Activated naive CD4-positive, alpha-beta T cell treated with anti-CD3 and anti-CD28 coated beads, Interleukin-2, amount 50 U/mL, for 24 hours (primary cell): ENCODE measurements around the gene IGFBP6.

Experiments
- H3K27ac Mint-ChIP-seq: one replicate; pipeline ENCODE4 v1.8.0; 2021; ENCODE audit warnings: mild to moderate bottlenecking, mixed read lengths
- H3K27me3 Mint-ChIP-seq: one replicate; pipeline ENCODE4 v1.8.0; 2021; ENCODE audit warnings: mixed read lengths
- H3K36me3 Mint-ChIP-seq: one replicate; pipeline ENCODE4 v1.8.0; 2021; ENCODE audit warnings: mixed read lengths
- H3K4me1 Mint-ChIP-seq: one replicate; pipeline ENCODE4 v1.8.0; 2021; ENCODE audit warnings: mixed read lengths
- H3K4me3 Mint-ChIP-seq: one replicate; pipeline ENCODE4 v1.8.0; 2021; ENCODE audit warnings: mild to moderate bottlenecking, mixed read lengths
- H3K9me3 Mint-ChIP-seq: one replicate; pipeline ENCODE4 v1.8.0; 2021; ENCODE audit warnings: mixed read lengths

The IGFBP6 gene

DNA sequence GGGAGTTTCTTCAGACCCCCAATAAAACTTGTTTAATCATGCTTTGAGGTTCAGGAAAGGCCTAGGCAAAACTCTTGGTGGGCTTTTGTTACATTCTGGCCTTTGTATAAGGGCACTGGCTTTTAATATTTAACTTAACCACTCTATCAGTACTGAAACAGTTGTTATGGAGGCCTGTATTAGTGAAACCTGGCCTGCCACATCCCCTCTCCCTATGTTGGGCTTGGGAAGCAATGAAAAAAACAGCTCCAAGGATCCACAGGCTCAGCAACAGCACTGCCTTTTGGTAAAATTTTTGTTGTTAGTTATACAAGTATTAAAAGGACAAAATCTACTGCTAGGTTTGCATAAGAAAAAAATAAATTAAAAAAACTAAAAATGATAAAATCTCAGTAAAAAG, 16.5 kb downstream of the IGFBP6 start:
- H3K4me1 Mint-ChIP-seq, result no peaks in the 10 kb centered on the region
- H3K27me3 Mint-ChIP-seq, result no peaks in the 10 kb centered on the region
- no peak overlapping the region for H3K4me3 Mint-ChIP-seq
- H3K36me3 Mint-ChIP-seq, result no peaks in the 10 kb centered on the region
- H3K9me3 Mint-ChIP-seq, result no peaks in the 10 kb centered on the region
- no peak overlapping the region for H3K27ac Mint-ChIP-seq

DNA sequence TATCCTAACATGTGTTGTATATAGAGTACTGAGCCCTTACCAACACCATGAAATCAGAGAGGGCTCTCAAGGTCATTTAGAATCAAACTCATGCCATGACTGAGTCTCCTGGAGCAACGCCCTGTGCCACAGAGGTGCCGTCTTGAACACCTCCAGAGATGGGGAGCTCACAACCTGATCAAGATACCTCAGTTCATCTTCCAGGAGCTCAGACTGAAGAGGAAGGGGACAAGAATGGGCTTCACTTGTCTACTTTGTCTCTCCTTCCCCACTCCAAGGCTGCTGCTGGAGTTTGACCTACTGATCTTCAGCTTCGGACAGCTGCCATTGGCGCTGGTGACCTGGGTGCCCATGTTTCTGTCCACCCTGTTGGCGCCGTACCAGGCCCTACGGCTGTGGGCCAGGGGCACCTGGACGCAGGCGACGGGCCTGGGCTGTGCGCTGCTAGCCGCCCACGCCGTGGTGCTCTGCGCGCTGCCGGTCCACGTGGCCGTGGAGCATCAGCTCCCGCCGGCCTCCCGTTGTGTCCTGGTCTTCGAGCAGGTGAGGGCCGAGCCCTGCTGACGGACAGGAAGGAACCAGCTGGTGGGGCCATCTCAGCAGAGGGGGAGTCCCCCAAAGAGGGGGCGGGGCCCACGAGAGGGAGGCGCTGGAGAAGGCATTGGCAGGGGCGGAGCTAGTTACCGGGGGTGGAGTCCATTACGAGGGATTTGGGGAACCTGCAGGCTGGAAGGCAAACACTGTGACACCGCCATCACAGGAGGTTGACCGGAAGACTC, 17.8 kb downstream of the IGFBP6 start:
- H3K36me3 Mint-ChIP-seq, result no peaks in the 10 kb centered on the region
- H3K27ac Mint-ChIP-seq, result no peak overlapping the region
- no peaks in the 10 kb centered on the region for H3K9me3 Mint-ChIP-seq
- no peaks in the 10 kb centered on the region for H3K27me3 Mint-ChIP-seq
- H3K4me3 Mint-ChIP-seq, result no peak overlapping the region
- no peaks in the 10 kb centered on the region for H3K4me1 Mint-ChIP-seq

DNA sequence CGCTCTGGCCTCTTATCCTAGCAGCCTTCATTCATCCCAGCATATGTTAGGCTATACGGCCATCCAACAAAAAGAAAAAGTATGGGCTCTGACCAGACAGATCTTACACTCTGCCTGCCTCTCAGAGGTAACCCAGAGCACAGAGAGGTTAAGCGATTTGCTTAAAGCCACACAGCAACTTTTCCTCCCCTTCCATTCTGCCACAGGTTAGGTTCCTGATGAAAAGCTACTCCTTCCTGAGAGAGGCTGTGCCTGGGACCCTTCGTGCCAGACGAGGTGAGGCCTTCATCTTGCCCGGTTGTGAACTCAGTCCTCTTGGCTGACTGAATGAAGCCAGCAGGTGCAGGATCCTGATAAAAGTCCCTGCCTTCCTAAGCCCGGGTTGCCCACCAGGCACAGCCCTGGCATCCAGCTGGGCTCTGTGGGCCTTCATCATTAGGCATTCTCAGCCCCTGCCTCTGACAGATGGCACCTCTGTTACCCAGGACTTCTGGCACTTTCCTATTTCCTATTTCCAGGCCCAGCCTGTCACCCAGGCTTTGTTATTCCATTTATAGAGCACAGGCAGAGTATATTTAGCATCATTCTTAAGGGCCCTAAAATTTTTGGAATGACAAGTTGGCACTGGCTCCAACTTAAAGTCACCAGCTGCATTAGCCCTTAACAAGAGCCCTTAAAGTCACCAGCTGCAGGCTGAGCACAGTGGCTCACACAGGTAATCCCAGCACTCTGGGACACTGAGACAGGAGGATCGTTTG, 18.6 kb downstream of the IGFBP6 start:
- Mint-ChIP-seq H3K9me3 (no peaks in the 10 kb centered on the region), H3K36me3 (no peaks in the 10 kb centered on the region), H3K27me3 (no peaks in the 10 kb centered on the region), H3K4me1 (no peaks in the 10 kb centered on the region), H3K27ac (no peak overlapping the region), H3K4me3 (no peak overlapping the region)

DNA sequence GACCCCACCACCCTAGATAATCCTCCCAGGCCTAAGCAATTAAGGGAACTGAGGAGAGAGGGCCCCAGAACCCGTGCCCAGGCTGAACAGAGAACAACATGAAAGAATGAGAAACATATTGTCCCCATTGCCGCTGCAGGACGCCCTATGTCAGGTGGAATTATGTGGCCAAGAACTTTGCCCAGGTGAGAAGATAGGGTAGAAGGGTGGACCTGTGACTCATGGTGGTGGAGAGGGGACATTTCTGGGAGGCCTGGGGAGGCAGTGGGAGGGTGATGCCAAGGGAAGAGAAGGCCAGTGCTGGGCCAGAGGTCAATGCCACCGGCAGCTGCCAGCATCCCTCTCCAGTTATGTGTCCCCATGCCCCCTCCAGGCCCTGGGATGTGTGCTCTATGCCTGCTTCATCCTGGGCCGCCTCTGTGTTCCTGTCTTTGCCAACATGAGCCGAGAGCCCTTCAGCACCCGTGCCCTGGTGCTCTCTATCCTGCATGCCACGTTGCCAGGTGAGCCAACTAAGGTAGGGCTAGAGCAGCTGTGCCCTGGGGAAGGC, 21.4 kb downstream of the IGFBP6 start:
- Mint-ChIP-seq H3K36me3 (no peaks in the 10 kb centered on the region), H3K9me3 (no peaks in the 10 kb centered on the region), H3K27me3 (no peaks in the 10 kb centered on the region), H3K4me3 (no peak overlapping the region), H3K4me1 (no peaks in the 10 kb centered on the region), H3K27ac (no peak overlapping the region)

DNA sequence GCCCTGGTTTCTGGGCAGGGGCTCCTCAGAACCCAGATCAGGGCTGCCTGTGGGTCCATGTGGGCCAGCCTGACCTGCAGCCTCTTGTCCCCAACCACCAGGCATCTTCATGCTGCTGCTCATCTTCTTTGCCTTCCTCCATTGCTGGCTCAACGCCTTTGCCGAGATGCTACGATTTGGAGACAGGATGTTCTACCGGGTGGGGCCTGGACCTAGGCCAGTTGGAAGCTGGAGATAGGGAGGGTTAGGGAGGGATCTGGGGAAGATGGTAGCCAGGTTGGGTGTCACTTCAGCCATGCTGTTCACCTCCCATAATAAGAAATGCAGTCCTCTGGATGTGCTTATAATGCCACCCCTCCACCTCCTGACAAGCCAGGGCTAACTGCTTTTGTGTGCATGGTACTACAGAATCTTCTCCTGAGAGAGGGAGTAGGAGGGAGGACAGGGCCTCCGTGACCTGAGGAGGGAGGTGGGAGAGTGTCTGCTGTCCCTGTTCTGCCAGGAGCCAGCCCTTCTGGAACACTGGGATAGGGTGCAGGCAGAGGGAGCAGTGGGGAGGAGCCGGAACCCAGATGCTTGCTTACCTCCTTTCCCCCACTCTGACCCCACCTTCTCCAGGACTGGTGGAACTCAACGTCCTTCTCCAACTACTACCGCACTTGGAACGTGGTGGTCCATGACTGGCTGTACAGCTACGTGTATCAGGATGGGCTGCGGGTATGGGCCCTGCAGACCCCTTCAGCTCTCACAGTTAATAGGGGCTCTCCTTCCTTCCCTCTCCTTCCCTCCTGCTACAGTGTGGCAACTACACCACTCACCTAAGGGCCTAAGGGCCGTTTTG, 23.4 kb downstream of the IGFBP6 start:
- Mint-ChIP-seq H3K4me3 (no peak overlapping the region), H3K27ac (no peak overlapping the region), H3K36me3 (no peaks in the 10 kb centered on the region), H3K9me3 (no peaks in the 10 kb centered on the region), H3K4me1 (no peaks in the 10 kb centered on the region), H3K27me3 (no peaks in the 10 kb centered on the region)

DNA sequence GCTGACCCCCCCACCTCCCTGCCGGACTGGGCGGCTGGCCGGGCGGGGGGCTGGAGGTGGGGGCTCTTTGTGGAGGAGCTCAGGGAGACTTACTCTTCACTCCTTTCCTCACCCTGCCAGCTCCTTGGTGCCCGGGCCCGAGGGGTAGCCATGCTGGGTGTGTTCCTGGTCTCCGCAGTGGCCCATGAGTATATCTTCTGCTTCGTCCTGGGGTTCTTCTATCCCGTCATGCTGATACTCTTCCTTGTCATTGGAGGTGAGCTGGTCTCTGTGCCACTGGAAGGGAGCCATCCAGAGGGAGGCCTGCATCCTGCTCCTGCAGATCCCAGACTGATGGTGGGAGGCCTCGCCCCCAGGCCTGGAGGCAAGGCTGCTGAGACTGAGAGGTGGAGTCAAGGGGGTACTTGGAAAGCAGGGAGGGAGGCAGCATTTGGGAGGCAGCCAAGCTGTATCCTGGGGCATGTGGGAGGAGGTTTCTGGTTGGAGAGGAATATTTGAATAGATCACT, 25.5 kb downstream of the IGFBP6 start:
- peaks cover 4% of the 10 kb centered on the region for H3K4me1 Mint-ChIP-seq

DNA sequence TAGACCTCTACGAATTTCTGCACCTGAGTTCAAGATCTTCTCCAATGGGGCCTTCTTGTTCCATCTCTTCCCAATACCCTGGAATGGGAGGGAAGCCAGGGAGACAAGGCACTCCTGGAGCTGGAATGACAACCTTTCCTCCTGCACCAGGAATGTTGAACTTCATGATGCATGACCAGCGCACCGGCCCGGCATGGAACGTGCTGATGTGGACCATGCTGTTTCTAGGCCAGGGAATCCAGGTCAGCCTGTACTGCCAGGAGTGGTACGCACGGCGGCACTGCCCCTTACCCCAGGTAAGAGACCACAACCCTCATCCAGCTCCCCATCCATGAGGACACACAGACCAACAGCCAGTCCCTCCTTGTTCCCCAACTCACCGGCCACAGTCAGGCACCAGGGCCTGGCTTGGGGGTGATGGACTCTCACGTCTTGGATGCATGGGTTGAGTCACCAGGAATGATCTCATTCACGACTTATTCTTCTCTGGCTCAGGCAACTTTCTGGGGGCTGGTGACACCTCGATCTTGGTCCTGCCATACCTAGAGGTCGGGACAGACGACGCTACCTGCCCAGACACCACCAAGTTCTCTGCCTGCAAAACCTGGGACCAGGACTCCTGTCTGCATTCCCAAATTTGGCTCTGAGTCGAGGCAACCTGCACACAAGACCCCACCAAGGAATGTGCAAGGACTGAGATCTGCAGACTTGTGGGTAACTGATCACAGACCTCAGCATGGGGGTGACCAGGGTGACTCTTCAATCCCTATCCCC, 26.3 kb downstream of the IGFBP6 start:
- no peak overlapping the region for H3K4me3 Mint-ChIP-seq
- peaks cover 2% of the 10 kb centered on the region for H3K27me3 Mint-ChIP-seq
- no peak overlapping the region for H3K27ac Mint-ChIP-seq

More for the DNA sequence above, 25.5 kb downstream of the IGFBP6 start:
- H3K9me3 Mint-ChIP-seq, result no peaks in the 10 kb centered on the region
- H3K27me3 Mint-ChIP-seq, result peaks cover 2% of the 10 kb centered on the region
- H3K4me3 Mint-ChIP-seq, result no peak overlapping the region
- no peak overlapping the region for H3K27ac Mint-ChIP-seq
- no peaks in the 10 kb centered on the region for H3K36me3 Mint-ChIP-seq

DNA sequence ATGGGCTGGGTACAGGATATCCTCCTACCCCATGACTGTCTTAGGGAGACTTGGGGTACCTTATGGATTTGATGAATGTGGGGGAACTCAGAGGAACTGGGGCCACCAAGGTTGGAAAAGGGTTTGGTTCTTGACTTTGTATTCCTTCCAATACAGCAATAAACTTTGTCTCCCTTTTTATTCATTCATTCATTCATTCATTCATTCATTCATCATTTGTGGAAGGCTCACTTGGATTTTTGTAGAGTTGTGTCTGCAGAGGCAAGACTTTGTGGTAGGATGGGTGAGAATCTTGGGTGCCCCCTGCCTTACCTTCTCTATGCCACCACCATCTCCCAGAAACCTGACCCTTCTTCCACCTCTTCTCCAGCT, 26.9 kb downstream of the IGFBP6 start:
- Mint-ChIP-seq H3K4me1 (peaks cover 4% of the 10 kb centered on the region), H3K27ac (peak overlapping the region; percentile 51)

More for the DNA sequence above, 26.3 kb downstream of the IGFBP6 start:
- no peaks in the 10 kb centered on the region for H3K9me3 Mint-ChIP-seq
- no peaks in the 10 kb centered on the region for H3K36me3 Mint-ChIP-seq
- peaks cover 4% of the 10 kb centered on the region for H3K4me1 Mint-ChIP-seq

DNA sequence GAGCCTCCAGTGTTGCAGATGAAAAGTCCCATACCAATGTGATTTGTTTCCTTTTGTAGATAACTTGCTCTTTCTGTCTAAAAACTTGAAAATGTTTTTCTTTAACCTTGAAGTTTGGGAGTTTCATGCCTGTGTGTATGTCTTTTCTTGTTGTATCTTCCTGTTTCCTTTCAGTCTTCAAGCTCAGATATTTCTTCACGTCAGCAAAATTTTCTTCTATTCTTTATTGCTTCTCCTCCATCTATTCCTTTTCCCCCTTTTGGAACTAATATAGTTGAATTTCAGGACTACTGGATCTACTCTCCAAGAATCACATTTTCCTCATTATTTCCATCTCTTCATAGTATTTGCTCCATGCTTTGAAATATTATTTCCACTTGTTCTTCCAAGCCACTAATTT, 29.7 kb downstream of the IGFBP6 start:
- H3K27ac Mint-ChIP-seq, result no peak overlapping the region
- no peak overlapping the region for H3K4me3 Mint-ChIP-seq
- no peaks in the 10 kb centered on the region for H3K36me3 Mint-ChIP-seq
- no peaks in the 10 kb centered on the region for H3K9me3 Mint-ChIP-seq
- H3K4me1 Mint-ChIP-seq, result peaks cover 4% of the 10 kb centered on the region
- H3K27me3 Mint-ChIP-seq, result peaks cover 2% of the 10 kb centered on the region

More for the DNA sequence above, 26.9 kb downstream of the IGFBP6 start:
- Mint-ChIP-seq H3K4me3 (no peak overlapping the region), H3K27me3 (peaks cover 2% of the 10 kb centered on the region), H3K9me3 (no peaks in the 10 kb centered on the region), H3K36me3 (no peaks in the 10 kb centered on the region)

DNA sequence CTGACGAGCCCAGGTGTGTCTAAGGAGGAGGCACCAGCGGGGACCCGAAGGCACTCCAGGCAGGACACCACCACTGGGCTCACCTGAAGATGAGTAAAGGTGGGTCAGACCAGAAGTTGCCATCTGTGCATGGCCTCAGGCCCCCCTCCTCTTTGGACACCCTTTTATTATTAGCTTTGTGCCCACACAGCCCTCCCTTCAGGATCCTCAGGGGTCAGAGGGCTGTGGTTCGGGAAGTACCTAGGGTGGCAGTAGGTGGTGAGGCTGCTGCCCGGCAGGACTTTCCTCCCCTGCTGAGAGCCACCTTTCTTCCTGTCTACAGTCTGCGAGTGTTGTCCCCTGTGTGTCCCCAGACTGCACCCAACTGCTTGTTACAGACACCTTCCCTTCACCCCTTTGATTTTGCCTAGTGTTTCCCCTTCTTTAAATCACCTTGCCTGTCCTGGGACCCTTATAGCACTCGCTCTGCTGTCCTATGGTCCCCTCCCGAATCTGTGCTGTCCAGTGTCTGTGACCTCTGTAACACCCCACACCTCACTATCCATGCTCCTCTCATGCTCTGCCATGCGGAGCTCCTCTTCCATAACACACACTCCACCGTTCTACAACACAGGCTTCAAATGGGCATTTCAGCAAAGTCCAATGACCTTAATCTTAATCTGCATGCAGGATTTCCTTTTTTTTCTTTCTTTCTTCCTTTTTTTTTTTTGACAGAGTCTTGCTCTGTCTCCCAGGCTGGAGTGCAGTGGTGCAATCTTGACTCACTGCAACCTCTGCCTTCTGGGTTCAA, 31.5 kb downstream of the IGFBP6 start:
- H3K36me3 Mint-ChIP-seq, result no peaks in the 10 kb centered on the region
- H3K27ac Mint-ChIP-seq, result no peak overlapping the region
- peaks cover 4% of the 10 kb centered on the region for H3K4me1 Mint-ChIP-seq
- no peaks in the 10 kb centered on the region for H3K9me3 Mint-ChIP-seq
- H3K27me3 Mint-ChIP-seq, result peaks cover 2% of the 10 kb centered on the region
- H3K4me3 Mint-ChIP-seq, result no peak overlapping the region

DNA sequence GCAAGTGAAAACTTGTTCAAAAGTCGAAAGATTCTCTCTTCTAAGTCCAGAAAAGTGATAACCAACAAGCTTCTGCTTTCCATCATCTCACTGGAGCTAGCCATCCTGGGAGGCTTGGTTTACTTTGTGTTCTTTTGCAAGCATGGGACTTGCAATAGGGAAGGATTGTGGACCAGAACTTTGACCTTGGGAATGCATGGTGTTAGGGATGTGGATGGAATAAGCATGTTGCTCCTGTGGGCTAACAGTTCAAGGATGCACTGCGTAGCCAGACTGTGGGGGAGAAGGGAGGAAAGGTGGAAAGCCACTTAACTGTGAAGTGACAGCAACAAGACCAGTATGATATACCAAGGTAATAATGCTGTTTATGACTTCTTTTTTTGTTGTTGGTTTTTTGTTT, 34.4 kb downstream of the IGFBP6 start:
- no peaks in the 10 kb centered on the region for H3K9me3 Mint-ChIP-seq

DNA sequence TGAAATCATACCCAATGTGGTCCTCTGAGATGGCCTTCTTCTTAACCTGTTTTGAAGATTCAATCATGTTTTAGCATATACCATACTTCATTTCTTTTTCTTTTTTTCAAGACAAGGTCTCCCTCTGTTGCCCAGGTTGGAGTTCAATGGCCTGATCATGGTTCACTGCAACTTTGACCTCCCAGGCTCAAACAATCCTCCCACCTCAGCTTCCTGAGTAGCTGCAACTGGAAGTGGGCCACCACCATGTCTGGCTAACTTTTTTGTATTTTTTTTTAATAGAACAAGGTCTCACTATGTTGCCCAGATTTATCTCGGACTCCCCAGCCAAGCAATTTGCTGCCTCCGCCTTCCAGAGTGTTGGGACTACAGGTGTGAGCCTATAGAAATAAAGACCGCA, 36.3 kb downstream of the IGFBP6 start:
- no peak overlapping the region for H3K4me3 Mint-ChIP-seq
- no peaks in the 10 kb centered on the region for H3K4me1 Mint-ChIP-seq
- no peak overlapping the region for H3K27ac Mint-ChIP-seq
- no peaks in the 10 kb centered on the region for H3K9me3 Mint-ChIP-seq
- H3K27me3 Mint-ChIP-seq, result peaks cover 2% of the 10 kb centered on the region
- peaks cover 2% of the 10 kb centered on the region for H3K36me3 Mint-ChIP-seq

More for the DNA sequence above, 34.4 kb downstream of the IGFBP6 start:
- Mint-ChIP-seq H3K4me1 (peaks cover 4% of the 10 kb centered on the region), H3K4me3 (no peak overlapping the region), H3K36me3 (no peaks in the 10 kb centered on the region), H3K27ac (no peak overlapping the region), H3K27me3 (peaks cover 2% of the 10 kb centered on the region)

DNA sequence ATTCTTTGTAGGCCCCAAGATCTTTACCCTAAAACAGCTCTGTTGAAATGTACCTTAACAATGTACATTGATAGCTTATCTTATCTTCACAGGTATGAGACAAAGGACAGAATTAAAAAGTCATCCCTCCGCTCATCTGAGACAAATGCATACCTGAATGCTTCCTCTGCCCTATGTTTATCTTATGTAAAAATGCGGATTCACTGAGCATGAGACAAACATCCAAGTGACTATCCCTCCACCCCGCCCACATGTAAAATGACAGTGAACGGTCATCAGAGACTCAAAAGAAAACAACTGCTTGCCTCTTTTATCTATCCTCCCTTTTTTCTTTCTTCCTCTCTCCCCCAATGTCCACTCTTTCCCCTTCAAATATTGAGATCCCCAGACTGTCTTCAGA, 45.9 kb downstream of the IGFBP6 start:
- no peaks in the 10 kb centered on the region for H3K9me3 Mint-ChIP-seq
- H3K4me1 Mint-ChIP-seq, result no peaks in the 10 kb centered on the region
- no peak overlapping the region for H3K4me3 Mint-ChIP-seq
- H3K36me3 Mint-ChIP-seq, result no peaks in the 10 kb centered on the region
- peaks cover 2% of the 10 kb centered on the region for H3K27me3 Mint-ChIP-seq
- H3K27ac Mint-ChIP-seq, result no peak overlapping the region
